K562 (cell line): ENCODE data around the gene AVPI1. TPM values are rescaled to one million over a fixed set of nuclear protein-coding genes. Genes with fewer than 3 reads are reported as not detected.
A peak's percentile ranks its signal among the peaks of the same experiment; 100 is the strongest.

Experiments used
- ATAC-seq: fragments of 200-7000 bp; cut with Tn5 transposase; 3 replicates; pipeline ENCODE4 v1.9.1; 2020; ENCODE audit warnings: moderate library complexity
- BruUV-seq: library from RNA; stranded (reverse); fragments of 400-500 nt; replicated peaks from 2 replicates; lab custom pipeline; 2021; lab: Mats Ljungman, UMichigan
- CTCF ChIA-PET: fragments of 300-600 bp; formaldehyde crosslinking; extraction: SDS; loops from one replicate; lab custom pipeline; 2021; ENCODE audit warnings: low intra/inter-chr PET ratio; lab: Yijun Ruan, JAX
- POLR2A ChIA-PET: fragments of 300-600, 350-650 bp; sonication (Branson Sonifier 250); formaldehyde crosslinking; extraction: SDS; loops from one replicate; lab custom pipeline; 2021; ENCODE audit warnings: antibody characterized with exemption, inconsistent platforms; lab: Yijun Ruan, JAX
- DNase-seq, 4 experiments: peaks; one replicate each; pipeline versions ENCODE4 v3.0.0 to v3.0.0-alpha.2; 2011 to 2018; ENCODE audit warnings: low spot score in 3 of 4, mixed read lengths in 3 of 4; ENCODE audit errors: extremely low read depth in 1 of 4
- FAIRE-seq: peaks from 2 replicates; lab custom pipeline; 2011; peaks lifted over from hg19 to GRCh38; lab: Jason Lieb, UNC
- H2AFZ ChIP-seq: 2 replicates; pipeline ENCODE4 v1.6.0; 2011; ENCODE audit warnings: low read depth, low read length, control low read depth, inconsistent platforms
- H3K27ac ChIP-seq: fragments of 200-600 bp; 3 replicates; pipeline ENCODE4 v1.8.0; 2011; ENCODE audit warnings: low read depth, mild to moderate bottlenecking, control low read depth, inconsistent platforms, low read length, moderate library complexity, mixed read lengths; ENCODE audit errors: extremely low read depth
- H3K27me3 ChIP-seq, 2 experiments: fragments of 300-600 bp in 1 of 2; 2 replicates in 1 of 2; 3 replicates in 1 of 2; pipeline versions ENCODE4 v1.6.0 to v1.8.0; 2011; ENCODE audit warnings: inconsistent platforms in 2 of 2, low read length in 2 of 2, mild to moderate bottlenecking in 1 of 2, mixed read lengths in 1 of 2, moderate library complexity in 1 of 2; ENCODE audit not compliant: control insufficient read depth in 2 of 2, insufficient read depth in 2 of 2
- H3K36me3 ChIP-seq: fragments of 300-600 bp; 3 replicates; pipeline ENCODE4 v1.8.0; 2011; ENCODE audit warnings: mild to moderate bottlenecking, low read length, inconsistent platforms; ENCODE audit not compliant: control insufficient read depth, insufficient read depth
- H3K4me1 ChIP-seq, 2 experiments: fragments of 200-600 bp in 1 of 2; replicated peaks in 1 of 2; 2 replicates in 1 of 2; 3 replicates in 1 of 2; pipeline versions ENCODE4 v1.5.1 to v1.8.0; 2011; ENCODE audit warnings: inconsistent platforms in 2 of 2, low read length in 2 of 2, mild to moderate bottlenecking in 1 of 2, mixed read lengths in 1 of 2, moderate library complexity in 1 of 2; ENCODE audit not compliant: control insufficient read depth in 2 of 2, insufficient read depth in 2 of 2
- H3K4me2 ChIP-seq: 2 replicates; pipeline ENCODE4 v1.6.1; 2011; ENCODE audit warnings: low read length, control low read depth, inconsistent platforms, mixed read lengths; ENCODE audit not compliant: insufficient read depth
- H3K4me3 ChIP-seq: fragments of 200-600 bp; sonication (generic), shearing (Covaris generic); 2 replicates; pipeline ENCODE4 v1.5.1; 2016; ENCODE audit warnings: control low read depth, inconsistent platforms
- H3K79me2 ChIP-seq: fragments of 200-600 bp; 3 replicates; pipeline ENCODE4 v1.8.0; 2011; ENCODE audit warnings: low read length, inconsistent platforms; ENCODE audit not compliant: control insufficient read depth, insufficient read depth
- H3K9ac ChIP-seq, 2 experiments: 2 replicates each; pipeline versions ENCODE4 v1.6.0 to v1.6.1; 2011; ENCODE audit warnings: low read depth in 2 of 2, low read length in 2 of 2, control low read depth in 1 of 2, inconsistent platforms in 1 of 2, mild to moderate bottlenecking in 1 of 2, mixed read lengths in 1 of 2; ENCODE audit not compliant: insufficient read depth in 1 of 2
- H3K9me1 ChIP-seq: one replicate; pipeline ENCODE4 v1.6.0; 2011; ENCODE audit warnings: inconsistent platforms, mild to moderate bottlenecking, low read length, moderate library complexity; ENCODE audit not compliant: control insufficient read depth, insufficient read depth
- H3K9me3 ChIP-seq: replicated peaks from 2 replicates; pipeline ENCODE4 v1.5.1; 2011; ENCODE audit warnings: low read depth, low read length, inconsistent platforms; ENCODE audit not compliant: control insufficient read depth, insufficient read depth
- H4K20me1 ChIP-seq: replicated peaks from 2 replicates; pipeline ENCODE4 v1.6.1; 2011; ENCODE audit warnings: low read length, inconsistent platforms, mixed read lengths; ENCODE audit not compliant: control insufficient read depth, insufficient read depth
- ATF3 ChIP-seq, 2 experiments: fragments of 450-650 bp in 1 of 2; sonication (generic) in 1 of 2; formaldehyde crosslinking in 1 of 2; IDR thresholded peaks in 1 of 2; conservative IDR thresholded peaks in 1 of 2; 2 replicates each; pipeline versions ENCODE4 v1.6.1 to v1.8.1; 2016 to 2023; ENCODE audit warnings: mild to moderate bottlenecking in 2 of 2, moderate library complexity in 2 of 2, inconsistent platforms in 1 of 2, missing genetic modification reagents in 1 of 2
- CHCHD3 ChIP-seq: fragments of 250-450 bp; sonication (Bioruptor Pico); IDR thresholded peaks from 2 replicates; pipeline ENCODE4 v2.1.2; 2022; ENCODE audit warnings: mild to moderate bottlenecking
- CTBP1 ChIP-seq: fragments of 450-650 bp; IDR thresholded peaks from 2 replicates; pipeline ENCODE4 v1.6.1; 2016; ENCODE audit warnings: borderline replicate concordance
- CXXC5 ChIP-seq: fragments of 250-450 bp; sonication (Bioruptor Pico); IDR thresholded peaks from 2 replicates; pipeline ENCODE4 v1.8.0; 2022; ENCODE audit warnings: inconsistent platforms, mild to moderate bottlenecking, moderate library complexity
- ELF1 ChIP-seq: fragments of 200-800 bp; sonication (Bioruptor generic); IDR thresholded peaks from 2 replicates; pipeline ENCODE4 v1.6.1; 2016; ENCODE audit warnings: missing genetic modification characterization, missing compliant biosample characterization
- EP300 ChIP-seq: IDR thresholded peaks from 2 replicates; pipeline ENCODE4 v1.6.1; 2012; ENCODE audit warnings: low read length, improper control_type of control experiment
- GATA2 ChIP-seq: sonication (generic); formaldehyde crosslinking; IDR thresholded peaks from 2 replicates; pipeline ENCODE4 v1.4.0; 2020; ENCODE audit warnings: mild to moderate bottlenecking, missing genetic modification reagents
- GATAD2A ChIP-seq: fragments of 450-650 bp; IDR thresholded peaks from 2 replicates; pipeline ENCODE4 v1.6.1; 2017
- HES1 ChIP-seq: fragments of 450-650 bp; IDR thresholded peaks from 2 replicates; pipeline ENCODE4 v1.6.1; 2016; ENCODE audit warnings: low read depth, mild to moderate bottlenecking, moderate library complexity
- HMBOX1 ChIP-seq: sonication (generic); IDR thresholded peaks from 2 replicates; pipeline ENCODE4 v1.6.1; 2016
- LEF1 ChIP-seq: fragments of 450-650 bp; IDR thresholded peaks from 2 replicates; pipeline ENCODE4 v1.6.1; 2016; ENCODE audit warnings: mild to moderate bottlenecking
- MBD2 ChIP-seq: sonication (generic); IDR thresholded peaks from 2 replicates; pipeline ENCODE4 v1.6.1; 2016; ENCODE audit warnings: low read depth, borderline replicate concordance
- RCOR1 ChIP-seq, 2 experiments: IDR thresholded peaks; 2 replicates each; pipeline ENCODE4 v1.6.1; 2012; ENCODE audit warnings: low read depth in 2 of 2, low read length in 2 of 2, borderline replicate concordance in 1 of 2, improper control_type of control experiment in 1 of 2
- TSC22D4 ChIP-seq: fragments of 450-650 bp; IDR thresholded peaks from 2 replicates; pipeline ENCODE4 v1.6.1; 2016; ENCODE audit warnings: missing genetic modification characterization, missing biosample characterization, control low read depth
- ZMIZ1 ChIP-seq, 2 experiments: fragments of 150-350 bp in 1 of 2; IDR thresholded peaks; 2 replicates each; pipeline ENCODE4 v1.6.1; 2012 to 2016; ENCODE audit warnings: low read depth in 2 of 2, low read length in 2 of 2, mild to moderate bottlenecking in 1 of 2, moderate library complexity in 1 of 2
- ZNF75A ChIP-seq: fragments of 450-650 bp; formaldehyde crosslinking; IDR thresholded peaks from 2 replicates; pipeline ENCODE4 v1.4.0; 2020; ENCODE audit warnings: mild to moderate bottlenecking
- WGBS: fragments of 100-300 bp; shearing (Covaris generic); methylation state at CpG from one replicate; pipeline ENCODE4 v1.1.6; 2016; ENCODE audit warnings: low coverage, mixed read lengths; ENCODE audit not compliant: insufficient coverage; ENCODE audit errors: missing lambda C conversion rate; 5-methylcytosine and 5-hydroxymethylcytosine counted together
- in situ Hi-C: fragments of 300-500 bp; cut with MboI; formaldehyde crosslinking; loops from 4 replicates; pipeline ENCODE4 v1.15.0; 2018; ENCODE audit warnings: inconsistent platforms, mixed read lengths
- intact Hi-C: fragments of 100-400 bp; cut with micrococcal nuclease; formaldehyde crosslinking; loops from 2 replicates; pipeline ENCODE4 v1.14.2; 2022
- polyA plus RNA-seq, 8 experiments: library from polyadenylated mRNA; depleted of rRNA in 4 of 8; stranded (reverse) in 5 of 8; unstranded in 3 of 8; fragments of >200 nt; fragmentation: Nextera tagmentation in 2 of 8; fragmentation: Illumina TruSeq in 1 of 8; extraction: Ambion mirVana in 2 of 8; extraction: Trizol in 1 of 8; gene quantifications; 2 replicates each; pipeline versions ENCODE4 v1.2.1 to v1.2.3, GENCODE V29; 2011 to 2014; ENCODE audit warnings: inconsistent platforms in 1 of 8, missing spikeins in 1 of 8
- total RNA-seq, 7 experiments: library from RNA; depleted of rRNA in 6 of 7; stranded (reverse); fragments of >200 nt in 6 of 7; fragmentation: Illumina TruSeq in 2 of 7; extraction: Trizol in 2 of 7; gene quantifications; 2 replicates each; pipeline versions ENCODE4 v1.2.1 to v1.2.3, GENCODE V29; 2011 to 2021; ENCODE audit warnings: low replicate concordance in 1 of 7

AVPI1 gene
- total and polyA plus RNA-seq, 9 of the 15 experiments (the other 6 are each of a cell fraction or from before 2014, with no cell fraction given) = 0.90 to 10.4 (median 7.4) TPM

GRCh38 chr10:97664282-97664850, 22.7 kb downstream of the AVPI1 start:
- Histone ChIP-seq H3K36me3 (peaks cover 55% of the 10 kb centered on the region), H2AFZ (no peak overlapping the region), H4K20me1 (0 out of 2 replicates have a peak, but pooled peaks cover 3% of the 10 kb centered on the region), H3K4me3 (no peak overlapping the region), H3K27me3 (no peaks in the 10 kb centered on the region), H3K9ac (peak overlapping the region in 1 of 2 experiments; percentile 14; a peak in 1 of 4 replicates), H3K9me1 (no peaks in the 10 kb centered on the region), H3K4me1 (peaks cover 31 to 42% of the 10 kb centered on the region in 2 experiments), H3K79me2 (no peaks in the 10 kb centered on the region; the same call in 2 of the 3 replicates), H3K4me2 (peak overlapping the region; percentile 51), H3K9me3 (no peaks in the 10 kb centered on the region), H3K27ac (peak overlapping the region; percentile 67)
- FAIRE-seq = peak; percentile 95
- intact Hi-C loops = no loop called here
- DNase-seq = peak; percentile 48 to 88 (median 64)
- ChIA-PET CTCF (no interaction called here), POLR2A (interaction anchor here (0.6 to 1.1 kb wide), 8 partner anchors 10 to 620 kb away, joined by 3 to 7 read pairs (median 4); partner anchors contain the start of gene PI4K2A)
- BruUV-seq = no TSS peak
- in situ Hi-C loops = no loop called here
- ATAC-seq = peak; percentile 92
- 0% methylated on average over 1 of the region's 1 CpG for WGBS
- no peak for TF ChIP-seq GATAD2A
- peak; percentile 94 for TF ChIP-seq CTBP1
- peak; percentile 75 for TF ChIP-seq HES1
- TF ChIP-seq GATA2 = peak; percentile 84
- no peak for TF ChIP-seq ZNF75A (CRISPR knock-in tag)
- peak; percentile 67 to 85; a peak in 3 of 4 replicates for TF ChIP-seq RCOR1 (IDR thresholded peaks at IDR 0.05; ENCODE audit: borderline replicate concordance in 1 of 2, low read depth in 2 of 2, low read length in 2 of 2)
- peak; percentile 88; the same call in 1 of the 2 replicates for TF ChIP-seq LEF1
- TF ChIP-seq ZMIZ1 (IDR thresholded peaks at IDR 0.05; ENCODE audit: low read depth in 2 of 2, low read length in 2 of 2) = peak in 1 of 2 experiments; percentile 54; a peak in 1 of 4 replicates
- peak; percentile 60; the same call in 1 of the 2 replicates for TF ChIP-seq MBD2
- 0 out of 2 replicates have a peak, but pooled peaks have one; percentile 39 for TF ChIP-seq ATF3 (IDR thresholded peaks at IDR 0.05)
- TF ChIP-seq ATF3 (CRISPR knock-in tag; conservative IDR thresholded peaks at IDR 0.05) = no peak
- peak; percentile 44 for TF ChIP-seq CXXC5
- no peak for TF ChIP-seq ELF1 (tag)
- peak; percentile 64; the same call in 1 of the 2 replicates for TF ChIP-seq HMBOX1
- TF ChIP-seq TSC22D4 = no peak
- peak; percentile 89 for TF ChIP-seq EP300
- no peak for TF ChIP-seq CHCHD3 (CRISPR knock-in tag)
